Sigmoid colon (tissue), 4 donors: ENCODE results near the gene LOXL3.

Source experiments
- POLR2AphosphoS5 ChIP-seq, 4 donors: sonication (generic); formaldehyde crosslinking; IDR thresholded peaks; one replicate each; pipeline ENCODE4 v1.6.1; 2017; ENCODE audit warnings: antibody characterized with exemption in 4 of 4
- TF ChIP-seq, protein P1 (sequence below), 4 experiments: fragments of 450-650 bp in 3 of 4; fragments of 200-600 bp in 1 of 4; IDR thresholded peaks; one replicate each; pipeline ENCODE4 v1.5.1; 2016 to 2019; ENCODE audit warnings: antibody characterized with exemption in 4 of 4, mild to moderate bottlenecking in 3 of 4, moderate library complexity in 2 of 4

DNA sequence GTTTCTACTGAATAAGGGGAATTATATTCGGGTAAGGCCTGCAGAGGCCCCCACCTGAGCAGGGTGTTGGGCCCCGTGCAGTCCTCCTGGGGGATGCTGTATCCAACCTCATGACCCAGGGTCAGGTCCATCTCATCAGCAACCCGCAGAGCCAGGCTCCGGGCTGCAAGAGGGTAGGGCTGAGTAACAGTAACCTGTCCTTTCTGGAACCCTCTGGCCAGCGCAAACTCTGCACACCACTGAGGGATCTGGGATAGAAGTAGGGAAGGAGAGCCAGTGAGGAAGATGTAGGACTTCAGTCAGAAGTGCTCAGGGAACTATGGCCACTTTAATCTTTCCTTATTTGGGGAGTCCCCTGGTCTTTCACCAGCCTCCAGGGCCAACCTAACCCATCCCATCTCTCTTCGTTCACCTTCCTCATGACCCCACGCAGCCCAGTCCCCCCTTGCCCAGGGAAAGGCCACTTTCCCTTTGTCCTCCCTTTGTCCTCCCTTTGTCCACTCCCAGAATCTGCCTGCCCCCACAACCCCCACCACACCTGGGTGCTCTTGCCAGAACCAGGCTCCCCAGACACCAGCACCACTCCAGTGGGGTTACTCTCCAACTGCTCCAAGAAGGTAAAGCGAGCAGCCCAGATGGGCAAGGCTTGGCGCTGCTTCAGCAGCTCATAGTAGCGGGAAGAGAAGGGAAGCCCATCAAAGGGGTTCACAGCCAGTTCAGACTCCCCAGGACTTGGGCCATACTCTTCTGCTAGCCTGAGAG, 28.6 kb downstream of the LOXL3 start:
- no peak for TF ChIP-seq POLR2AphosphoS5 (IDR thresholded peaks at IDR 0.05)
- TF ChIP-seq, protein P1, sequence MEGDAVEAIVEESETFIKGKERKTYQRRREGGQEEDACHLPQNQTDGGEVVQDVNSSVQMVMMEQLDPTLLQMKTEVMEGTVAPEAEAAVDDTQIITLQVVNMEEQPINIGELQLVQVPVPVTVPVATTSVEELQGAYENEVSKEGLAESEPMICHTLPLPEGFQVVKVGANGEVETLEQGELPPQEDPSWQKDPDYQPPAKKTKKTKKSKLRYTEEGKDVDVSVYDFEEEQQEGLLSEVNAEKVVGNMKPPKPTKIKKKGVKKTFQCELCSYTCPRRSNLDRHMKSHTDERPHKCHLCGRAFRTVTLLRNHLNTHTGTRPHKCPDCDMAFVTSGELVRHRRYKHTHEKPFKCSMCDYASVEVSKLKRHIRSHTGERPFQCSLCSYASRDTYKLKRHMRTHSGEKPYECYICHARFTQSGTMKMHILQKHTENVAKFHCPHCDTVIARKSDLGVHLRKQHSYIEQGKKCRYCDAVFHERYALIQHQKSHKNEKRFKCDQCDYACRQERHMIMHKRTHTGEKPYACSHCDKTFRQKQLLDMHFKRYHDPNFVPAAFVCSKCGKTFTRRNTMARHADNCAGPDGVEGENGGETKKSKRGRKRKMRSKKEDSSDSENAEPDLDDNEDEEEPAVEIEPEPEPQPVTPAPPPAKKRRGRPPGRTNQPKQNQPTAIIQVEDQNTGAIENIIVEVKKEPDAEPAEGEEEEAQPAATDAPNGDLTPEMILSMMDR (IDR thresholded peaks at IDR 0.05), result no peak
